Measurements from ENCODE around the gene SCGB3A1. TPM values are rescaled to one million over a fixed set of nuclear protein-coding genes. Genes with fewer than 3 reads are reported as not detected.

Gene SCGB3A1
- total RNA-seq, 1 experiment from 2014 or later, result not detected

GRCh38 chr5:180575571-180575970 lies 15.7 kb downstream of the SCGB3A1 start:
- no peak overlapping the region for H4K8ac ChIP-seq (replicated peaks; ENCODE audit: insufficient read length, low read depth, low read length)
- DNase-seq, result no peak
- H3K14ac ChIP-seq (ENCODE audit: insufficient read depth, low read length), result no peak overlapping the region
- no peaks in the 10 kb centered on the region for H3K27me3 ChIP-seq (ENCODE audit: insufficient read depth, low read length)
- no peak overlapping the region for H3K56ac ChIP-seq (ENCODE audit: insufficient read length, low read depth, low read length)
- H3T11ph ChIP-seq (ENCODE audit: low read length), result no peak overlapping the region
- H2BK12ac ChIP-seq (ENCODE audit: insufficient read length, low read depth, low read length), result no peak overlapping the region
- no peak overlapping the region for H3K27ac ChIP-seq (ENCODE audit: insufficient read length, low read depth, low read length)
- H2BK20ac ChIP-seq (ENCODE audit: low read depth, low read length, poor library complexity, severe bottlenecking), result no peak overlapping the region
- no peak overlapping the region for H2AK5ac ChIP-seq (ENCODE audit: insufficient read length, low read length)
- H4K91ac ChIP-seq (ENCODE audit: insufficient read length, low read depth, low read length), result no peak overlapping the region
- no peak overlapping the region for H3K18ac ChIP-seq (ENCODE audit: insufficient read length, low read depth, low read length)
- no peak overlapping the region for H3K23ac ChIP-seq (ENCODE audit: insufficient read length, low read depth, low read length)
- H3K4ac ChIP-seq (ENCODE audit: low read depth, low read length), result no peak overlapping the region
- no peaks in the 10 kb centered on the region for H3K79me2 ChIP-seq (ENCODE audit: insufficient read depth, low read length)
- H2AFZ ChIP-seq (ENCODE audit: low read length), result no peak overlapping the region
- no peak overlapping the region for H2BK120ac ChIP-seq (ENCODE audit: low read depth, low read length, poor library complexity, severe bottlenecking)
- H3K36me3 Mint-ChIP-seq (ENCODE audit: insufficient read depth in 1 of 3, low read depth in 3 of 3), result peaks cover 16 to 62% (median 62%) of the 10 kb centered on the region in 3 experiments; a peak in 6 of 7 replicates
- no peaks in the 10 kb centered on the region for H3K4me1 ChIP-seq (ENCODE audit: insufficient read depth, low read length)
- H3K23me2 ChIP-seq (ENCODE audit: insufficient read length, low read depth, low read length, poor library complexity, severe bottlenecking), result no peaks in the 10 kb centered on the region
- H3K9me3 Mint-ChIP-seq, result no peaks in the 10 kb centered on the region
- H3K4me1 Mint-ChIP-seq, result no peaks in the 10 kb centered on the region
- no peaks in the 10 kb centered on the region for H3K79me1 ChIP-seq (ENCODE audit: insufficient read depth, low read depth, low read length, poor library complexity, severe bottlenecking)
- H2BK5ac ChIP-seq (ENCODE audit: insufficient read length, low read length), result no peak overlapping the region
- H4K20me1 ChIP-seq (ENCODE audit: control insufficient read depth, insufficient read depth, insufficient read length), result no peaks in the 10 kb centered on the region
- no peak overlapping the region for H3K4me3 Mint-ChIP-seq
- H2BK15ac ChIP-seq (ENCODE audit: low read depth, low read length), result no peak overlapping the region
- H4K5ac ChIP-seq (ENCODE audit: insufficient read length, low read depth, low read length), result no peak overlapping the region
- no CpG with 5 or more reads among the region's 2 CpGs for WGBS (ENCODE audit: extremely low coverage, insufficient read length, low lambda C conversion rate)
- no peak overlapping the region for H3K9ac ChIP-seq (ENCODE audit: extremely low read depth, insufficient read length, low read length)
- TF ChIP-seq CTCF (conservative IDR thresholded peaks at IDR 0.05), result no peak
- H3K4me2 ChIP-seq (ENCODE audit: insufficient read depth, insufficient read length, low read length), result no peak overlapping the region
- no peaks in the 10 kb centered on the region for H3K27me3 Mint-ChIP-seq (ENCODE audit: low read depth)
- H3K27ac Mint-ChIP-seq, result no peak overlapping the region
- H3K9me3 ChIP-seq (ENCODE audit: control insufficient read depth, low read depth, low read length), result no peaks in the 10 kb centered on the region
